ENCODE results near the gene DDC.
A peak's percentile ranks its signal among the peaks of the same experiment; 100 is the strongest.
"Not testable (repeated sequence)": the region's sequence is repeated elsewhere in the genome, so short reads cannot be mapped to it uniquely, and the experiment has no call there.

Gene DDC

GRCh38 chr7:50554431-50555322 is 10.5 kb downstream of the DDC start:
- no peak for DNase-seq (ENCODE audit: low read depth)

GRCh38 chr7:50553973-50554372 is 11.2 kb downstream of the DDC start:
- no peak for DNase-seq (ENCODE audit: low read depth)

GRCh38 chr7:50552921-50553320 is 12.3 kb downstream of the DDC start:
- DNase-seq (ENCODE audit: low read depth): peak; percentile 55

- no peak for DNase-seq (ENCODE audit: low read depth)
Observed at GRCh38 chr7:50552139-50552538, 13.1 kb downstream of the DDC start.

- DNase-seq (ENCODE audit: low read depth): not testable (repeated sequence)
Observed at GRCh38 chr7:50545613-50546012, 19.6 kb downstream of the DDC start.

- DNase-seq (ENCODE audit: low read depth): no peak
Observed at GRCh38 chr7:50544992-50545391, 20.2 kb downstream of the DDC start.

- no peak for DNase-seq (ENCODE audit: low read depth)
Observed at GRCh38 chr7:50543776-50544442, 21.3 kb downstream of the DDC start.

- DNase-seq (ENCODE audit: low read depth): no peak
Observed at GRCh38 chr7:50542132-50542531, 23.1 kb downstream of the DDC start.

- no peak for DNase-seq (ENCODE audit: low read depth)
Observed at GRCh38 chr7:50540785-50541579, 24.2 kb downstream of the DDC start.

GRCh38 chr7:50539725-50540124 is 25.5 kb downstream of the DDC start:
- no peak for DNase-seq (ENCODE audit: low read depth)

- no peak for DNase-seq (ENCODE audit: low read depth)
Observed at GRCh38 chr7:50538478-50538877, 26.7 kb downstream of the DDC start.

- DNase-seq (ENCODE audit: low read depth): no peak
Observed at GRCh38 chr7:50537417-50537816, 27.8 kb downstream of the DDC start.

- DNase-seq (ENCODE audit: low read depth): peak; percentile 98
Observed at GRCh38 chr7:50535291-50535711, 29.9 kb downstream of the DDC start.

- DNase-seq (ENCODE audit: low read depth): peak; percentile 98
Observed at GRCh38 chr7:50534690-50535290, 30.4 kb downstream of the DDC start.

- no peak for DNase-seq (ENCODE audit: low read depth)
Observed at GRCh38 chr7:50533866-50534265, 31.3 kb downstream of the DDC start.

GRCh38 chr7:50531928-50532327 is 33.3 kb downstream of the DDC start:
- no peak for DNase-seq (ENCODE audit: low read depth)

- no peak for DNase-seq (ENCODE audit: low read depth)
Observed at GRCh38 chr7:50531401-50531911, 33.7 kb downstream of the DDC start.

- no peak for DNase-seq (ENCODE audit: low read depth)
Observed at GRCh38 chr7:50530766-50531165, 34.4 kb downstream of the DDC start.

GRCh38 chr7:50529093-50529862 is 35.9 kb downstream of the DDC start:
- no peak for DNase-seq (ENCODE audit: low read depth)

- DNase-seq (ENCODE audit: low read depth): no peak
Observed at GRCh38 chr7:50528266-50529092, 36.7 kb downstream of the DDC start.

All from EH (cell line).